ENCODE measurements around the gene APOBEC3H. TPM values are rescaled to one million over a fixed set of nuclear protein-coding genes. Genes with fewer than 3 reads are reported as not detected.

APOBEC3H gene
- total RNA-seq: 0.34 and 0.63 TPM in 2 replicates

DNA sequence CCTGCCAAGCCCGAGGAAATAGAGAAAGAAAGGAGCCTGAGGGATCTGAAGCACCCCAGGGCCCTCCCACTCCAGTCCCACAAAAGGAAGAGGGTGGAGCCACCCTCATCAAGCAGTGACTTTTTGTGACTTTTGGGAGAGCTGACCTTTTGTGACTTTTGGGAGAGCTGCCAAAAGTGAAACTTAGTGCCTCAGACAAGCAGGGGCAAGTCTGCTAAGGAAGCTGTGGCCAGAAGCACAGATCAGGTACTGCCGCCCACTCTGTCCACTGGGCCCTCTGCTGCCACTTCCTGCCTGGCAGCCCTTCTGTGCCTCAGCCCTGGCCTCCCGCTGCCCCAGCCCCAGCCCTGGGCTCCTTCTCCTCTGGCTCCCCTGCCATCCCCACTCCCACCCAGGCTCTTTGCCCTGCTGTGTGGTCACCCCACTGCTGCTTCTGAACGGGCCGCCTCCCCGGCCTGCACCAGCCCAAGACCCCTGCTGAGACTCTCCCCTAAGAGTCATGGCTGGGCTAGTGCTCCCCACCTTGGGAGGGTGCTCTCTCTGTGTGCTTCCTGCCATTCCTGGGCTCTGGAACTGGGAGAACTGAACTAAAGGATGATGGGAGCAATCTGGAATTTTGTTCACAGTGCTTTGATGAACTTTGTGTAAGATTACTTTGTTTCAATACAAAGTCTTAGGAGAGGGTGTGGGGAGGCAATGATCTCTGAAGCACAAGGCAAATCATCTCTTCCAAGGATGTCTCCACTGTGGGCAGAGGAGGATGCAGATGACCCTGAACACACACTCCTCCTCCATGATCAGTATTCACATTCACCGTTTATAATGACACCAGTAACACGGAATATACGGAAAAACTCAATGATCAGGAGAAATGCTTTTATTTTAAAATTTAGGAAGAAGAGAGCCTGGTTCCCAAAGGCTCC, at the start of gene APOBEC3H:
APOBEC3H (plus strand) TSS at position 147 of the 923 bp plus-strand sequence. CDS start 3,035 bp downstream, outside the sequence.

DNA sequence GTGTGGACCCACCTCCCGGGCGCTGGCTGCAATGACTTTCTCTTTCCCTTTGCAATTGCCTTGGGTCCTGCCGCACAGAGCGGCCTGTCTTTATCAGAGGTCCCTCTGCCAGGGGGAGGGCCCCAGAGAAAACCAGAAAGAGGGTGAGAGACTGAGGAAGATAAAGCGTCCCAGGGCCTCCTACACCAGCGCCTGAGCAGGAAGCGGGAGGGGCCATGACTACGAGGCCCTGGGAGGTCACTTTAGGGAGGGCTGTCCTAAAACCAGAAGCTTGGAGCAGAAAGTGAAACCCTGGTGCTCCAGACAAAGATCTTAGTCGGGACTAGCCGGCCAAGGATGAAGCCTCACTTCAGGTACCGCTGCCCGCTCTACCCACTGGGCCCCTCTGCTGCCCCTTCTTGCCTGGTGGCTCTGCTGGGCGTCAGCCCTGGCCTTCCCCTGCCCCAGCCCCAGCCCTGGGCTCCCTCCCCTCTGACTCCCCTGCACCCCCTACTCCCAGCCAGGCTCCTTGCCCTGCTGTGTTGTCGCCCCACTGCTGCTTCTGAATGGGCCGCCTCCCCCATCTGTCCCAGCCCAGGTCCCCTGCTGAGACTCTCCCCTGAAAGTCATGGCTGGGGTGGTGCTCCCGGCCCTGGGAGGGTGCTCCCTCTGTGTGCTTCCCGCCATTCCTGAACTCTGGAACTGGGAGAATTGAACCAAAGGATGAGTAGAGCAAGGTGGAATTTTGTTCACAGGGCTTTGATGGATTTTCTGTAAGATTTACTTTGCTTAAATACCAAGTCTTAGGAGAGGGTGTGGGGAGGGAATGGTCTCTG, 19.8 kb upstream of the APOBEC3H start, which contains the start of gene APOBEC3G:
APOBEC3G (plus strand) TSS at position 250 of the 815 bp plus-strand sequence; CDS start at position 337, 87 bp downstream.

GRCh38 chr22:39152511-39153219, 55.6 kb downstream of the APOBEC3H start, which contains the start of gene CBX7:
Gene CBX7 (minus strand): TSS chr22:39152680. CDS start chr22:39152444, 236 bp downstream.

Other genes with a start within 250 kb of the APOBEC3H start
- 28.5 and 32.8 TPM in 2 replicates for gene CBX6, start 225.0 kb upstream of the APOBEC3H start, total RNA-seq
- not detected in 2 replicates for gene APOBEC3A, start 139.6 kb upstream of the APOBEC3H start, total RNA-seq
- gene APOBEC3B, start 114.9 kb upstream of the APOBEC3H start, total RNA-seq: 0.09 and 0.79 TPM in 2 replicates
- gene APOBEC3C, start 83.0 kb upstream of the APOBEC3H start, total RNA-seq: 7.6 and 14.0 TPM in 2 replicates
- gene APOBEC3D, start 76.1 kb upstream of the APOBEC3H start, total RNA-seq: 1.6 and 2.7 TPM in 2 replicates
- gene APOBEC3F, start 56.4 kb upstream of the APOBEC3H start, total RNA-seq: 6.1 and 11.8 TPM in 2 replicates
- gene APOBEC3G, start 20.0 kb upstream of the APOBEC3H start, total RNA-seq: 11.7 and 21.6 TPM in 2 replicates
- 5.8 and 6.2 TPM in 2 replicates for gene CBX7, start 55.4 kb downstream of the APOBEC3H start, total RNA-seq
- 0.16 and 0.43 TPM in 2 replicates for gene PDGFB, start 147.7 kb downstream of the APOBEC3H start, total RNA-seq
- gene RPL3, start 222.4 kb downstream of the APOBEC3H start, total RNA-seq: 3,454 and 5,569 TPM in 2 replicates

Data from bronchial smooth muscle cell (primary cell).